Measurements from ENCODE around the gene ASMTL. TPM values are rescaled to one million over a fixed set of nuclear protein-coding genes. Genes with fewer than 3 reads are reported as not detected.

ASMTL gene, protein sequence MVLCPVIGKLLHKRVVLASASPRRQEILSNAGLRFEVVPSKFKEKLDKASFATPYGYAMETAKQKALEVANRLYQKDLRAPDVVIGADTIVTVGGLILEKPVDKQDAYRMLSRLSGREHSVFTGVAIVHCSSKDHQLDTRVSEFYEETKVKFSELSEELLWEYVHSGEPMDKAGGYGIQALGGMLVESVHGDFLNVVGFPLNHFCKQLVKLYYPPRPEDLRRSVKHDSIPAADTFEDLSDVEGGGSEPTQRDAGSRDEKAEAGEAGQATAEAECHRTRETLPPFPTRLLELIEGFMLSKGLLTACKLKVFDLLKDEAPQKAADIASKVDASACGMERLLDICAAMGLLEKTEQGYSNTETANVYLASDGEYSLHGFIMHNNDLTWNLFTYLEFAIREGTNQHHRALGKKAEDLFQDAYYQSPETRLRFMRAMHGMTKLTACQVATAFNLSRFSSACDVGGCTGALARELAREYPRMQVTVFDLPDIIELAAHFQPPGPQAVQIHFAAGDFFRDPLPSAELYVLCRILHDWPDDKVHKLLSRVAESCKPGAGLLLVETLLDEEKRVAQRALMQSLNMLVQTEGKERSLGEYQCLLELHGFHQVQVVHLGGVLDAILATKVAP
- 18.9 and 23.1 TPM in 2 replicates for polyA plus RNA-seq (2011; rRNA removed)
- 15.0 and 19.5 TPM in 2 replicates for polyA minus RNA-seq (2011; rRNA and poly(A)+ RNA removed)

DNA sequence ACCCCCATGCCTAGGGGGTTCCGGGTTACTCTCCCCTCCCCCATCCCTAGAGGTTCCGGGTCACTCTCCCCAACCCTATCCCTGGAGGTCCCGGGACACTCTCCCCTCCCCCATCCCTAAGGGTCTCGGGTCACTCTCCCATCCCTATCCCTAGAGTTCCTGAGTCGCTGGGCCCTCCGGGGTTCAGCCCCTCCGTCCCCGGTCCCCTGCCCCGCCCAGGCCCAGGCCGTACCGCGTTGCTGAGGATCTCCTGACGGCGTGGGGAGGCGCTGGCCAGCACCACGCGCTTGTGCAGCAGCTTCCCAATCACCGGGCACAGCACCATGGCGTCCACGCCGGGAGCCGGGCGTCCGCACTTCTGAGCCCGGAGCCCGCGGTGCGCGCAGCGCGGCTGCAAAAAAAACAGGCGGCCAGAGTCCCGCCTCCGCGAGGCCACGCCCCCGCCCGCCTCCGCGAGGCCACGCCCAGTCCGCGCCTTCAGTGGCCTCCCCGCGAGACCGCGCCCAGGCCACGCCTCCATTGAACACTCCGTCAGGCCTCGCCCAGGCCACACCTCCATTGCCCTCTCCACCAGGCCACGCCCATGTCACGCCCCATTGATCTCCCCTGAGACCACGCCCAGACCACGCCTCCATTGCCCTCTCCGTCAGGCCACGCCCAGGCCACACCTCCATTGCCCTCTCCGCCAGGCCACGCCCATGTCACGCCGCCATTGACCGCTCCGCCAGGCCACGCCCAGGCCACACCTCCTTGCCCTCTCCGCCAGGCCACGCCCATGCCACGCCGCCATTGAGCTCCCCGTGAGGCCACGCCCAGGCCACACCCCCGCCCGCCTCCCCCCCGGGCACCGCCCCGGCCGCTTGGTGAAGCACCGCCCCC is at the start of gene ASMTL:
Gene ASMTL, minus strand, starts transcription at position 394 of the 879 bp plus-strand sequence. Its CDS starts 69 bp downstream, at position 325.
- H3K9me3 ChIP-seq (ENCODE audit: control insufficient read depth, insufficient read depth, low read length), result peaks cover 7% of the 10 kb centered on the region
- H3K27ac ChIP-seq (ENCODE audit: low read depth, low read length), result peak within 1 kb of the TSS; percentile 89
- ChIA-PET POLR2A (no interaction called here), CTCF (no interaction called here)
- DNase-seq (ENCODE audit: low read depth, low spot score), result peak; percentile 99
- peak within 1 kb of the TSS; percentile 87 for H3K4me3 ChIP-seq (ENCODE audit: low read depth, low read length)
- TF ChIP-seq, protein P1, sequence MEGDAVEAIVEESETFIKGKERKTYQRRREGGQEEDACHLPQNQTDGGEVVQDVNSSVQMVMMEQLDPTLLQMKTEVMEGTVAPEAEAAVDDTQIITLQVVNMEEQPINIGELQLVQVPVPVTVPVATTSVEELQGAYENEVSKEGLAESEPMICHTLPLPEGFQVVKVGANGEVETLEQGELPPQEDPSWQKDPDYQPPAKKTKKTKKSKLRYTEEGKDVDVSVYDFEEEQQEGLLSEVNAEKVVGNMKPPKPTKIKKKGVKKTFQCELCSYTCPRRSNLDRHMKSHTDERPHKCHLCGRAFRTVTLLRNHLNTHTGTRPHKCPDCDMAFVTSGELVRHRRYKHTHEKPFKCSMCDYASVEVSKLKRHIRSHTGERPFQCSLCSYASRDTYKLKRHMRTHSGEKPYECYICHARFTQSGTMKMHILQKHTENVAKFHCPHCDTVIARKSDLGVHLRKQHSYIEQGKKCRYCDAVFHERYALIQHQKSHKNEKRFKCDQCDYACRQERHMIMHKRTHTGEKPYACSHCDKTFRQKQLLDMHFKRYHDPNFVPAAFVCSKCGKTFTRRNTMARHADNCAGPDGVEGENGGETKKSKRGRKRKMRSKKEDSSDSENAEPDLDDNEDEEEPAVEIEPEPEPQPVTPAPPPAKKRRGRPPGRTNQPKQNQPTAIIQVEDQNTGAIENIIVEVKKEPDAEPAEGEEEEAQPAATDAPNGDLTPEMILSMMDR (IDR thresholded peaks at IDR 0.05; ENCODE audit: low read depth, low read length), result no peak
- no peaks in the 10 kb centered on the region for H3K27me3 ChIP-seq (ENCODE audit: control insufficient read depth, insufficient read depth, low read length)

DNA sequence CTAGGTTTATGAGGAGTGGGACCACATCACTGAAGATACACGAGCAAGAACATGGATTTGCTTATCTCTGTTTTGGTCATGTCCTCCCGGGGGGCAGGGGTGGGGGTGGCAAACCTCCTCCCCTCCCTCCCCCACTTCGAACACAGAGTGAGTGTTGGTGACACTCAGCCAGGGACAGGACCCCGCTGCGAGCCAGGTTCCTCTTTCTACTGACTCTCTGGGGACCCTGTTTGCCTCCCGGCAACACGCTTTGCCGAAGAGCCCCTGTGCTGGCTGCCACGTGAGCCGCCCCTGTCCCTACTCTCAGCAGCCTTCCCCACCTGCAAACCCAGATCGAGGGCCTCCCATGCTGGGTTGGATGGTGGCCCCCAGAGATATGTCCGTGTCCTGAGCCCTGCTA is 49.5 kb upstream of the ASMTL start:
- DNase-seq (ENCODE audit: low read depth, low spot score), result no peak
- H3K27me3 ChIP-seq (ENCODE audit: control insufficient read depth, insufficient read depth, low read length), result no peaks in the 10 kb centered on the region
- H3K4me3 ChIP-seq (ENCODE audit: low read depth, low read length), result no peak overlapping the region
- ChIA-PET CTCF (no interaction called here), POLR2A (no interaction called here)
- H3K9me3 ChIP-seq (ENCODE audit: control insufficient read depth, insufficient read depth, low read length), result peaks cover 67% of the 10 kb centered on the region
- TF ChIP-seq, protein P1 (IDR thresholded peaks at IDR 0.05; ENCODE audit: low read depth, low read length), result no peak
- no peak overlapping the region for H3K27ac ChIP-seq (ENCODE audit: low read depth, low read length)

DNA sequence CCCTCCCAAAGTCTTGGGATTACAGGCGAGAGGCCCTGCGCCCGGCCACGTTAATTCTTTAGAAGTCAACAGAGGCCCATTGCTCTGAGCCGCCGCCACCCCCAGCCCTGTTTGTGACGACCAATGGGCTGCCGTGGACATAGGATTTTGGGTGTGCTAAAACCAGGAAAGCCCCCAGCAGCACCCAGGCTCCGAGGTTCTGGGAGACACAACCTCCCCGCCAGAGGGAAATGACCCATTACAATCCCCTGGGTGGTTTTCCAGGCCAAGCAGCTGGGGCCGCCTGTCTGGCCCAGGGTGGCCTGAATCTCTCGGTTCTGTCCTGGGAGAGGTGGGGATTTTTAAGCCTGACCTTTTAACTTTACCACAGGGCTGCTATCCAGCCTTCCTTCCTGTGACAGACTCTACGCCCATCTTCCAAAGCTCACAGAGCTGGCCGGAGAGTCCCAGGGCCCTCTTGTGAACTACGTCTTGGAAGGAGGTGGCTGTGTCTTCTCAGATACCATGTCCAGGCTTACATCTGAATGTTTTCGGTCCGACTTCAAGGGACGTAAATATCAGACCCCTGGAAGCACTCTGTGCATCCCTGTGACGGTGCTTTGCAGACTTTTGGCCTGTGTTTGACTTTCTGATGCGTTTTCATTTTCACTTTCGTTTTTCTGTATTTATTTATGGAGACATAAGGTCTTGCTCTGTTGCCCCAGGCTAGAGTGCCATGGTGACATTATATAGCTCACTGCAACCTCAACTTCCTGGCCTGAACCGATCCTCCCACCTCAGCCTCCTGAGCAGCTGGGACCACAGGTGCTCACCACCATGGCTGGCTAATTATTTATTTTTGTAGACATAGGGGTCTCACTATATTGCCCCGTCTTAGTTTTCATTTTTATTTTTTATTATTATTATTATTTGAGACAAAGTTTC is 48.3 kb upstream of the ASMTL start:
- no peak overlapping the region for H3K4me3 ChIP-seq (ENCODE audit: low read depth, low read length)
- ChIA-PET CTCF (no interaction called here), POLR2A (no interaction called here)
- H3K27ac ChIP-seq (ENCODE audit: low read depth, low read length), result no peak overlapping the region
- H3K27me3 ChIP-seq (ENCODE audit: control insufficient read depth, insufficient read depth, low read length), result no peaks in the 10 kb centered on the region
- TF ChIP-seq, protein P1 (IDR thresholded peaks at IDR 0.05; ENCODE audit: low read depth, low read length), result no peak
- H3K9me3 ChIP-seq (ENCODE audit: control insufficient read depth, insufficient read depth, low read length), result peaks cover 60% of the 10 kb centered on the region
- no peak for DNase-seq (ENCODE audit: low read depth, low spot score)

DNA sequence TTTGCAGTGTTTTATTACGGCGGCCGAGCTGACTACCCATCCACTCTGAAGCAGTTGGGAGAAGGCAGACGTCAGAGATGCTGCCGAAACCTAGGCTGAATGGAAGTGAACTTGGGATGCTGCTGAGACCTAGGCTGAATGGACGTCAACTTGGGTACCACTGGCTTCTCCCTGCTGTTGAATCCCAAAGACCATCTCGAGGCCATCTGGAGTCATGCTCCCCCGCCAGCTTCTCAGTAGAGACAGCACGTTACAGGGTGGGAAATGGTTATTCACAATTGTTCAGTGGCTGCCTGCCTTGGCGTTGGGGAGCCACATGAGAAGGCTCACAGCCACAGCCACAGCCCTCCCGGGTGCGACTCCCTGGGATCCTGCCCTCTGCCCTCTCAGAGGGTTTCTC is 43.4 kb upstream of the ASMTL start:
- TF ChIP-seq, protein P1 (IDR thresholded peaks at IDR 0.05; ENCODE audit: low read depth, low read length), result no peak
- no peak for DNase-seq (ENCODE audit: low read depth, low spot score)
- Histone ChIP-seq H3K27me3 (ENCODE audit: control insufficient read depth, insufficient read depth, low read length) (no peaks in the 10 kb centered on the region), H3K9me3 (ENCODE audit: control insufficient read depth, insufficient read depth, low read length) (peaks cover 29% of the 10 kb centered on the region), H3K4me3 (ENCODE audit: low read depth, low read length) (no peak overlapping the region), H3K27ac (ENCODE audit: low read depth, low read length) (no peak overlapping the region)
- ChIA-PET CTCF (no interaction called here), POLR2A (no interaction called here)
